GM08714 (cell line): ENCODE measurements around the gene SPEG.

Experiments used
- H3K4me3 ChIP-seq: fragments of 200-500 bp; sonication (Bioruptor generic); 2 replicates; pipeline ENCODE4 v1.5.1; 2014; ENCODE audit warnings: mild to moderate bottlenecking, low read length, inconsistent platforms
- ZNF274 ChIP-seq: IDR thresholded peaks from 2 replicates; pipeline ENCODE4 v1.6.1; 2012; ENCODE audit warnings: mild to moderate bottlenecking, low read depth, low read length

Gene SPEG

GRCh38 chr2:219523031-219523671 is 88.5 kb downstream of the SPEG start:
- no peak for TF ChIP-seq ZNF274
- H3K4me3 ChIP-seq: no peak overlapping the region

GRCh38 chr2:219524817-219525216 is 90.2 kb downstream of the SPEG start:
- no peak for TF ChIP-seq ZNF274
- no peak overlapping the region for H3K4me3 ChIP-seq

- TF ChIP-seq ZNF274: no peak
- H3K4me3 ChIP-seq: no peak overlapping the region
Observed at GRCh38 chr2:219525533-219526232, 91.0 kb downstream of the SPEG start.

GRCh38 chr2:219526320-219527075 is 91.9 kb downstream of the SPEG start:
- no peak for TF ChIP-seq ZNF274
- no peak overlapping the region for H3K4me3 ChIP-seq

- no peak overlapping the region for H3K4me3 ChIP-seq
- TF ChIP-seq ZNF274: no peak
Observed at GRCh38 chr2:219527076-219527394, 92.4 kb downstream of the SPEG start.

GRCh38 chr2:219527472-219527871 is 92.8 kb downstream of the SPEG start:
- TF ChIP-seq ZNF274: no peak
- no peak overlapping the region for H3K4me3 ChIP-seq

GRCh38 chr2:219530048-219530963 is 95.7 kb downstream of the SPEG start:
- TF ChIP-seq ZNF274: no peak
- no peak overlapping the region for H3K4me3 ChIP-seq

GRCh38 chr2:219531639-219532377 is 97.2 kb downstream of the SPEG start:
- no peak overlapping the region for H3K4me3 ChIP-seq
- no peak for TF ChIP-seq ZNF274

GRCh38 chr2:219532378-219532649 is 97.7 kb downstream of the SPEG start:
- no peak for TF ChIP-seq ZNF274
- H3K4me3 ChIP-seq: no peak overlapping the region

- no peak overlapping the region for H3K4me3 ChIP-seq
- TF ChIP-seq ZNF274: no peak
Observed at GRCh38 chr2:219533930-219534661, 99.5 kb downstream of the SPEG start.

- H3K4me3 ChIP-seq: no peak overlapping the region
- no peak for TF ChIP-seq ZNF274
Observed at GRCh38 chr2:219536425-219536824, 101.8 kb downstream of the SPEG start.

- no peak for TF ChIP-seq ZNF274
- no peak overlapping the region for H3K4me3 ChIP-seq
Observed at GRCh38 chr2:219536967-219537366, 102.3 kb downstream of the SPEG start.

GRCh38 chr2:219537657-219538488 is 103.2 kb downstream of the SPEG start:
- no peak overlapping the region for H3K4me3 ChIP-seq
- TF ChIP-seq ZNF274: no peak
